HCT116 (cell line): ENCODE data around the gene RALGPS1. TPM values are rescaled to one million over a fixed set of nuclear protein-coding genes. Genes with fewer than 3 reads are reported as not detected.

ENCODE experiments used
- ATAC-seq: fragments of 200-7000 bp; cut with Tn5 transposase; 2 replicates; pipeline ENCODE4 v1.9.1; 2020; ENCODE audit warnings: mild to moderate bottlenecking, moderate library complexity
- BruUV-seq: library from RNA; stranded (reverse); fragments of 400-500 nt; replicated peaks from 2 replicates; lab custom pipeline; 2021; lab: Mats Ljungman, UMichigan
- CTCF ChIA-PET: fragments of 300-600 bp; sonication (Branson Sonifier 250); formaldehyde crosslinking; loops from one replicate; lab custom pipeline; 2021; ENCODE audit warnings: antibody characterized with exemption; lab: Charles Lee
- POLR2A ChIA-PET: fragments of 300-600, 350-600 bp; sonication (Branson Sonifier 250); formaldehyde crosslinking; loops from one replicate; lab custom pipeline; 2021; ENCODE audit warnings: antibody characterized with exemption; lab: Charles Lee
- RAD21 ChIA-PET, 2 experiments: fragments of 300-600 bp; sonication (Branson Sonifier 250); formaldehyde crosslinking; loops; one replicate each; lab custom pipeline; 2023; ENCODE audit warnings: low total read pairs in 2 of 2; ENCODE audit not compliant: uncharacterized antibody in 2 of 2, unreplicated experiment in 2 of 2, low non-redundant PET in 1 of 2; lab: Charles Lee
- DNase-seq: peaks from one replicate; pipeline ENCODE4 v3.0.0-alpha.2; 2010; ENCODE audit warnings: low read depth, low spot score
- H2AFZ ChIP-seq: fragments of 200-600 bp; shearing (Covaris generic), sonication (generic); 2 replicates; pipeline ENCODE4 v1.6.1; 2017; ENCODE audit warnings: low read depth, mixed run types, mixed read lengths, antibody characterized with exemption, low read length; ENCODE audit not compliant: poor library complexity, severe bottlenecking
- H3K27ac ChIP-seq: 2 replicates; pipeline ENCODE4 v1.5.1; 2012; ENCODE audit warnings: low read depth, low read length
- H3K27me3 ChIP-seq: fragments of 200-600 bp; sonication (generic); 2 replicates; pipeline ENCODE4 v1.6.1; 2016; ENCODE audit warnings: mixed run types, low read length, mixed read lengths; ENCODE audit not compliant: insufficient read depth
- H3K36me3 ChIP-seq, 2 experiments: fragments of 200-500 bp in 1 of 2; fragments of 200-600 bp in 1 of 2; sonication (Bioruptor generic) in 1 of 2; sonication (generic) in 1 of 2; 2 replicates each; pipeline versions ENCODE4 v1.5.1 to v1.6.1; 2014 to 2016; ENCODE audit warnings: low read length in 2 of 2, inconsistent platforms in 1 of 2, mixed read lengths in 1 of 2, mixed run types in 1 of 2; ENCODE audit not compliant: insufficient read depth in 2 of 2, control insufficient read depth in 1 of 2
- H3K4me1 ChIP-seq, 2 experiments: fragments of 200-600 bp in 1 of 2; sonication (generic) in 1 of 2; 2 replicates each; pipeline versions ENCODE4 v1.5.1 to v1.6.1; 2012 to 2017; ENCODE audit warnings: low read length in 2 of 2, inconsistent platforms in 1 of 2, mild to moderate bottlenecking in 1 of 2, mixed read lengths in 1 of 2, mixed run types in 1 of 2, moderate library complexity in 1 of 2; ENCODE audit not compliant: insufficient read depth in 2 of 2, control insufficient read depth in 1 of 2
- H3K4me2 ChIP-seq: fragments of 200-600 bp; sonication (generic); 2 replicates; pipeline ENCODE4 v1.6.1; 2017; ENCODE audit warnings: mixed run types, low read length, mixed read lengths
- H3K4me3 ChIP-seq, 2 experiments: fragments of 200-600 bp in 1 of 2; sonication (generic) in 1 of 2; replicated peaks in 1 of 2; 2 replicates each; pipeline ENCODE4 v1.5.1; 2011 to 2016; ENCODE audit warnings: low read length in 2 of 2, control low read depth in 1 of 2, low read depth in 1 of 2, mild to moderate bottlenecking in 1 of 2, mixed read lengths in 1 of 2, mixed run types in 1 of 2
- H3K79me2 ChIP-seq: fragments of 200-600 bp; sonication (generic); 2 replicates; pipeline ENCODE4 v1.6.1; 2017; ENCODE audit warnings: mild to moderate bottlenecking, mixed run types, low read length, moderate library complexity, mixed read lengths; ENCODE audit not compliant: insufficient read depth
- H3K9ac ChIP-seq: fragments of 200-600 bp; sonication (generic); 2 replicates; pipeline ENCODE4 v1.6.1; 2016; ENCODE audit warnings: low read length, mixed read lengths
- H3K9me2 ChIP-seq: fragments of 200-600 bp; sonication (generic), shearing (Covaris generic); 2 replicates; pipeline ENCODE4 v1.6.1; 2017; ENCODE audit warnings: mixed run types, mild to moderate bottlenecking, moderate library complexity; ENCODE audit not compliant: insufficient read depth
- H3K9me3 ChIP-seq, 2 experiments: fragments of 200-500 bp in 1 of 2; fragments of 200-600 bp in 1 of 2; sonication (Bioruptor generic) in 1 of 2; sonication (generic) in 1 of 2; 2 replicates each; pipeline ENCODE4 v1.6.1; 2014 to 2017; ENCODE audit warnings: low read length in 2 of 2, mixed read lengths in 2 of 2, inconsistent platforms in 1 of 2, low read depth in 1 of 2, mild to moderate bottlenecking in 1 of 2, mixed run types in 1 of 2, moderate library complexity in 1 of 2; ENCODE audit not compliant: control insufficient read depth in 1 of 2, insufficient read depth in 1 of 2
- H4K20me1 ChIP-seq: fragments of 200-600 bp; sonication (generic), shearing (Covaris generic); 2 replicates; pipeline ENCODE4 v1.6.1; 2017; ENCODE audit warnings: mixed run types, mild to moderate bottlenecking, moderate library complexity; ENCODE audit not compliant: insufficient read depth
- CBX3 ChIP-seq: IDR thresholded peaks from 2 replicates; pipeline ENCODE4 v1.6.1; 2012; ENCODE audit warnings: low read depth
- CTCF ChIP-seq, 3 experiments: fragments of 200-600 bp in 1 of 3; sonication (generic) in 1 of 3; IDR thresholded peaks in 2 of 3; conservative IDR thresholded peaks in 1 of 3; 2 replicates each; pipeline ENCODE4 v1.5.1; 2012 to 2017; ENCODE audit warnings: low read depth in 2 of 3, low read length in 2 of 3, antibody characterized with exemption in 1 of 3, borderline replicate concordance in 1 of 3, control low read depth in 1 of 3, mild to moderate bottlenecking in 1 of 3, mixed read lengths in 1 of 3, mixed run types in 1 of 3, moderate library complexity in 1 of 3; ENCODE audit not compliant: insufficient read depth in 1 of 3
- EGR1 ChIP-seq: IDR thresholded peaks from 2 replicates; pipeline ENCODE4 v1.6.1; 2012; ENCODE audit warnings: low read depth
- ELF1 ChIP-seq: IDR thresholded peaks from 2 replicates; pipeline ENCODE4 v1.6.1; 2012; ENCODE audit warnings: low read depth, borderline replicate concordance
- EZH2phosphoT487 ChIP-seq: fragments of 200-600 bp; IDR thresholded peaks from 2 replicates; pipeline ENCODE4 v1.6.1; 2018; ENCODE audit warnings: antibody characterized with exemption, borderline replicate concordance
- FOSL1 ChIP-seq: IDR thresholded peaks from 2 replicates; pipeline ENCODE4 v1.6.1; 2012; ENCODE audit warnings: low read depth
- JUND ChIP-seq: IDR thresholded peaks from 2 replicates; pipeline ENCODE4 v1.6.1; 2012
- POLR2A ChIP-seq: IDR thresholded peaks from 2 replicates; pipeline ENCODE4 v1.7.0; 2011; ENCODE audit warnings: borderline replicate concordance; ENCODE audit not compliant: insufficient read depth, insufficient read length; ENCODE audit errors: extremely low read depth
- SIN3A ChIP-seq: IDR thresholded peaks from 2 replicates; pipeline ENCODE4 v1.6.1; 2012; ENCODE audit warnings: low read depth
- SP1 ChIP-seq: IDR thresholded peaks from 2 replicates; pipeline ENCODE4 v1.6.1; 2012; ENCODE audit warnings: low read depth
- SRF ChIP-seq: IDR thresholded peaks from 2 replicates; pipeline ENCODE4 v1.6.1; 2012; ENCODE audit warnings: low read depth
- TCF7L2 ChIP-seq: IDR thresholded peaks from 2 replicates; pipeline ENCODE4 v1.7.0; 2011; ENCODE audit warnings: borderline replicate concordance, inconsistent platforms; ENCODE audit not compliant: insufficient read depth, insufficient read length; ENCODE audit errors: extremely low read depth
- YY1 ChIP-seq: IDR thresholded peaks from 2 replicates; pipeline ENCODE4 v1.6.1; 2011; ENCODE audit warnings: low read length, low read depth, moderate library complexity, mild to moderate bottlenecking; ENCODE audit not compliant: insufficient replicate concordance; ENCODE audit errors: extremely low read depth
- ZFX ChIP-seq: fragments of 450-650 bp; IDR thresholded peaks from 2 replicates; pipeline ENCODE4 v1.6.1; 2017
- ZNF274 ChIP-seq: fragments of 200-500 bp; sonication (Bioruptor generic); IDR thresholded peaks from 2 replicates; pipeline ENCODE4 v1.6.1; 2014; ENCODE audit warnings: mild to moderate bottlenecking, low read depth, low read length, inconsistent platforms
- intact Hi-C: fragments of 100-400 bp; cut with micrococcal nuclease; formaldehyde crosslinking; loops from 2 replicates; pipeline ENCODE4 v1.10.0; 2022
- total RNA-seq: library from RNA; stranded (reverse); gene quantifications from one replicate; pipeline ENCODE4 v1.2.1, GENCODE V29; 2021; ENCODE audit not compliant: unreplicated experiment
- TF ChIP-seq, protein P1 (sequence below): IDR thresholded peaks from 2 replicates; pipeline ENCODE4 v1.6.1; 2012
- TF ChIP-seq, protein P2 (sequence below): IDR thresholded peaks from 2 replicates; pipeline ENCODE4 v1.6.1; 2011; ENCODE audit warnings: mild to moderate bottlenecking, low read length, moderate library complexity; ENCODE audit not compliant: insufficient replicate concordance; ENCODE audit errors: extremely low read depth

Gene RALGPS1
- total RNA-seq, 1 experiment from 2014 or later = 7.6 TPM

- TF ChIP-seq CBX3 = no peak
- TF ChIP-seq, protein P1, sequence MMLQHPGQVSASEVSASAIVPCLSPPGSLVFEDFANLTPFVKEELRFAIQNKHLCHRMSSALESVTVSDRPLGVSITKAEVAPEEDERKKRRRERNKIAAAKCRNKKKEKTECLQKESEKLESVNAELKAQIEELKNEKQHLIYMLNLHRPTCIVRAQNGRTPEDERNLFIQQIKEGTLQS = no peak
- no peak for TF ChIP-seq EZH2phosphoT487
- no peak for TF ChIP-seq JUND
- TF ChIP-seq YY1 = no peak
- TF ChIP-seq SRF = no peak
- no peak for TF ChIP-seq POLR2A
- TF ChIP-seq, all 23 proteins: peak for 0
Observed at GRCh38 chr9:127216888-127217217, 302.3 kb downstream of the RALGPS1 start (continued).

DNA sequence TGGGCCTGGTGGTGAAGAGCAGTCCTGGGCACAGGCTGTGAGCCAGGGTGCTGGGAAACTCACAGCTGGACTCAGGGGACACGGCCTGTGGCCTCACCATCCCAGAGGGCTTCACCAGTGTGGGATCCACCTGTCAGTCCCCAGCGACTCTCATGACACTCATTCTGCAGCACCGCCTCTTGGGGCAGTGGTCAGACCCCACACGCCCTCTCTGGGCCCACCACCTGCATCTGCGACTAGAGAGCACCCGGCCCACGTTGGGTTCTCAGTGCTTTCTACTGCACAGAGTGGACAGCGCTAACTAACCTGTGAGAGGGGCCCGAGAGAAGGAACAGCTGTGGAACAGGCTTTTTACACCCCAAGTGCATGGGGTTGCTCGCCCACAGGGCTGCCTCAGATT lies 304.2 kb downstream of the RALGPS1 start:
- BruUV-seq = no TSS peak
- ATAC-seq (no peak), DNase-seq (no peak)
- no peaks in the 10 kb centered on the region for H3K79me2 ChIP-seq
- no peak overlapping the region for H2AFZ ChIP-seq
- H3K9ac ChIP-seq = no peak overlapping the region
- no peak for TF ChIP-seq TCF7L2
- TF ChIP-seq SRF = no peak
- no peak for TF ChIP-seq ZFX
- no peak for TF ChIP-seq JUND
- no peak for TF ChIP-seq FOSL1
- no peak for TF ChIP-seq EGR1
- TF ChIP-seq CTCF (IDR thresholded peaks at IDR 0.05 in 2 of 3, conservative IDR thresholded peaks at IDR 0.05 in 1 of 3; ENCODE audit: borderline replicate concordance in 1 of 3, insufficient read depth in 1 of 3, low read depth in 2 of 3, low read length in 2 of 3) = no peak
- no peak for TF ChIP-seq SIN3A
- TF ChIP-seq SP1 = no peak
- TF ChIP-seq, protein P2, sequence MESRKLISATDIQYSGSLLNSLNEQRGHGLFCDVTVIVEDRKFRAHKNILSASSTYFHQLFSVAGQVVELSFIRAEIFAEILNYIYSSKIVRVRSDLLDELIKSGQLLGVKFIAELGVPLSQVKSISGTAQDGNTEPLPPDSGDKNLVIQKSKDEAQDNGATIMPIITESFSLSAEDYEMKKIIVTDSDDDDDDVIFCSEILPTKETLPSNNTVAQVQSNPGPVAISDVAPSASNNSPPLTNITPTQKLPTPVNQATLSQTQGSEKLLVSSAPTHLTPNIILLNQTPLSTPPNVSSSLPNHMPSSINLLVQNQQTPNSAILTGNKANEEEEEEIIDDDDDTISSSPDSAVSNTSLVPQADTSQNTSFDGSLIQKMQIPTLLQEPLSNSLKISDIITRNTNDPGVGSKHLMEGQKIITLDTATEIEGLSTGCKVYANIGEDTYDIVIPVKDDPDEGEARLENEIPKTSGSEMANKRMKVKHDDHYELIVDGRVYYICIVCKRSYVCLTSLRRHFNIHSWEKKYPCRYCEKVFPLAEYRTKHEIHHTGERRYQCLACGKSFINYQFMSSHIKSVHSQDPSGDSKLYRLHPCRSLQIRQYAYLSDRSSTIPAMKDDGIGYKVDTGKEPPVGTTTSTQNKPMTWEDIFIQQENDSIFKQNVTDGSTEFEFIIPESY = no peak
- TF ChIP-seq ELF1 = no peak
- no peak for TF ChIP-seq ZNF274
- H3K27me3 ChIP-seq = peaks cover 18% of the 10 kb centered on the region; the same call in 1 of the 2 replicates
- H3K36me3 ChIP-seq = no peaks in the 10 kb centered on the region
- H4K20me1 ChIP-seq = no peaks in the 10 kb centered on the region
- no peaks in the 10 kb centered on the region for H3K9me2 ChIP-seq
- intact Hi-C loops = loop anchor here (10.0 kb wide), 1 partner anchor 56 kb away; no protein-coding TSS in a partner anchor
- no peak overlapping the region for H3K4me3 ChIP-seq
- ChIA-PET POLR2A (no interaction called here), RAD21 (no interaction called here), CTCF (no interaction called here)
- no peaks in the 10 kb centered on the region for H3K9me3 ChIP-seq
- H3K27ac ChIP-seq = no peak overlapping the region
- H3K4me2 ChIP-seq = no peak overlapping the region
- peaks cover 1 to 7% of the 10 kb centered on the region in 2 experiments; a peak in 3 of 4 replicates for H3K4me1 ChIP-seq
